ENCODE results near the gene NLRP1.

The NLRP1 gene

DNA sequence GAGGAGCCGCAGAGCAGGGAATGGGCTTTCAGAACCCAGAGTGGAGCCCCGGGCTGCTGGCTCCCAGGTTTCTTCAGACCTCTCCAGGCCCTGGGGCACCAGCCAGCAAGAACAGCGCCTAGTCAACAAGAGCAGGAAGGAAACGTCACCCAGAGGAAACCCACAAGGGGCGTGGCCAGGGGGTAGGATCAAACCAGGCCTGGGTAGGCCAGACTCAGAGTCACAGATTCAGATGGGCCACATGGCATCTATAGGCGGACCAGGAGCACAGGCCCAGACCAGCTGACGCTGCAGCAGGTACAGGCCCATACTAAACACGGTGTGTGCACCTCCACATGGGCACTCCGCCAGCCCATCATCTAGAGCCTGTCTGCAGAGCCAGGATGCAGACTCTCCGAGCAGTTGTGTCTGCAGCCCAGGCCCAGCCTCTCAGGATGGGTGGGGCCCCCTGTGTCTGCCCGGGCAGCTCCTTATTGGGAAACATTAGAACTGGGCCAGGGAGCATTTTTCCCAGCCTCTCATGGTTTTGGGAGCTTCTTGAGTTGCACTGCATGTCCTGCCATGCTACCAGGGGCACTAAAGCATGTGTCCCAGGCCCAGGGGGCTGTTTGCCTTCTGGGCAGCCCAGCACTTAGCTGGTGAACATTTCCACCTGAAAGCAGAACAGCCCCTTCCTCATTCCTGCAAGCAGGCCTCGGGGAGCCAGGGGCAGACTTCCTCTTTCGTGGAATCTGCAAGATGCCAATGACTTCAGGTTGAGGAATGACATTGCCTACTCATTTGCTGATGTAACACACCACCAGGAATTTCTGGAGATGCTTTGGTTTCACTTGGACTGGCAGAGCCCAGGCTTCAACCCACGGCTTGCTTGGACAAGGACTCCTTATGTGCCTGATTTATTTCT lies at the start of gene NLRP1:
Gene NLRP1 (minus strand): TSS at position 127 of the 904 bp plus-strand sequence. CDS start 552 bp downstream, outside the sequence.
- DNase-seq (ENCODE audit: low spot score), result no peak

DNA sequence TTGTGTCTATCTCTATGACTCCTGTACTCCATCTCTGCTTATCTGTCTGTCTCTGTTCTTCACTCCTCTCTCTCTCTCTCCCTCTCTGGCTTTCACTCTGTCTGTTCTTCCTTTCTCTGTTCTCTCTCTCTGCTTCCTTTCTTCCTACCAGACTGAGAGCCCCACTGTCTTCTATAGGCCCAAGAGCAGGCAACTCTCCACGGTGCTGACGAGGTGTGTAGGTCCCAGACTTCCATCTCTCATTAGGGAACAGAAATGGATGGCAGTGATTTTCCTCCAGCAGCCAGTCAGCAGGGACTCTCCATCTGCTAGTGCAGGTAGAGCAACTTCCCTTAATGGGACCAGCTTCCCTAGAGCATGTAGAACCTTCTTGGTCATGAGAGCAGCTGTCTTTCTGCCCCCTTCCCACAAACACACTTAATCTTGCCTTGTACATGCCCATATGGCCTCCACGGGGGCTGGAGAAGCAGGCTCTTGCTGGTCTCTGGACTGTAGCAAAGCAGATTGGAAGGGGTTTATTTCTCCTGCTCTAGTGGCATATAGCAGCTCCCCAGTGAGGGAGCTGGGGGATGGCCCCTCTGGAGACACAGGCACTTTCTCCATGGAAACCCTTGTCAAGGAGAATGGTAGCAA lies 47.8 kb upstream of the NLRP1 start:
- no peak for DNase-seq (ENCODE audit: low spot score)

DNA sequence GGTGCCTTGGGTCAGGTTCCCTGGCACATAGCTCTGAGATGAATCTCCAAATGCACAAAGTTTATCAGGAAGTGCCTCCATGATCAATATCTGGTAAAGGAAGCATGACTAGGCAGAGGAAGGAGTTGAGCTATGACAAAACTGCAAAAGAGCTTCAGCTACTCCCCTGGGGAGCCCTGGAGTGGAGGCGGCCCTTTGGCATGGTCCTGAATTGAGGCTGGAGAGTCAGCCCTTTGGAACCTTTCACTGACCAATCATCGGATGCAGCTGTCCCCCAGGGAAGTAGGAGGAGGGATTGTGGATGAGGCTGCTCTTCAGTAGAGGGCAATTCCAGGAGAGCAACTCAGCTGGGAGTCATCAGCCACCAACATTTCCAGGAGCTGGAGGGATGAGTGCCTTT lies 46.1 kb upstream of the NLRP1 start:
- DNase-seq (ENCODE audit: low spot score), result no peak

DNA sequence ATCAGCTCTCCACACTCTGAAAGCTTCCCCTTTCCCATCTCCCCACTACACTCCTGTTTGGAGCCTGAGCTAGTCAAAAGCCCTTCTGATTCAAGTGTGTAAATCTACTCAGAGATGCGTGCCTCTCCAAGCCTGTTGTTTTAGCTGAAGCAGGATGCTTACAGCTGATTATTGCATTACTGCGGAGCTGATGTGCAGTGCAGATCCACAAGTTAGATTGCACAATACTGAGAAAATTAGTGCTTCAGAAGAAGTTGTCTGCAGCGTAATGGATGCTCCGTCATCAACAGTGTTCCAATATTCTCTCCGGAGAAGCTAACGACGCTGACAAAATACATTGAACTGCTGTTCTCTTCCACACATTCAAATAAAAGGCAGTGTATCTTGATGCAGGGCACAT lies 44.8 kb upstream of the NLRP1 start:
- DNase-seq (ENCODE audit: low spot score), result no peak

DNA sequence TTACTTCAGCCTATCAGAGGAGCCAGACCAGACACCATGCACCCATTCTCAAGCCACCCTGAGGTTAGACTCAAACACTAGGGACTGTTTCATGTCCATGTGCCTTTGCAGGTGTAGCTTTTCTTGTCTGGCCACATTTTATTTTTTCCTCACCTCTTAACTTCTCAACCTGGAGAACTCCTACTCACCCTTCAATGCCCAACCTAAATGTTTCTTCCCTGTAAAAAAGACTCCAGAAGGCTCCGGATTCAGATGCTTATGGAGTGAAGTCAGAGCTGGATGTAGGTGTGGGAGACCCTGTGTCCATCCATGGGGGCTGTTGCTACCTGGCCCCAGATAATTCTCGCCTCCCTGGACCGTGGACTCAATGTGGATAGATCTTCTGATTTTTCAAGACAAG lies 44.0 kb upstream of the NLRP1 start:
- DNase-seq (ENCODE audit: low spot score), result no peak

DNA sequence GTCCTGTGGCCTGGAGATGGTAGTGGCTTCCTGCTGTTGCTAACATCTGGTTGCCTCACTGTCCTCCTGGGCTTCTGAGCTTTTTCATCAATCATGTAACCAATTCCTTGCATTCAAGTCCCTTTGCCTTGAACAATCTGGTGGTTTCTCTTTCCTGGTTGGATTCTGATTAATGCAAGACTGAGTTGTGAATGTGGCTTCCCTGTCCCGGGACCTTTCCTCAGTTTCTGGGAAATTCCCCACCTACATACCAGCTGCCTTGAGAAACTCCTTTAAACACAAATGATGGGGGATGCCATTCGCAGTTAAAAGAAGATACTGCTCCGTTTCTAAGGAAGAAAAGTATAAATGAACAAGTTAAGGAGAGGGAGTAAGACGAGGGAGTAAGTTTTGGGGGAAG lies 39.9 kb upstream of the NLRP1 start:
- DNase-seq (ENCODE audit: low spot score), result no peak

DNA sequence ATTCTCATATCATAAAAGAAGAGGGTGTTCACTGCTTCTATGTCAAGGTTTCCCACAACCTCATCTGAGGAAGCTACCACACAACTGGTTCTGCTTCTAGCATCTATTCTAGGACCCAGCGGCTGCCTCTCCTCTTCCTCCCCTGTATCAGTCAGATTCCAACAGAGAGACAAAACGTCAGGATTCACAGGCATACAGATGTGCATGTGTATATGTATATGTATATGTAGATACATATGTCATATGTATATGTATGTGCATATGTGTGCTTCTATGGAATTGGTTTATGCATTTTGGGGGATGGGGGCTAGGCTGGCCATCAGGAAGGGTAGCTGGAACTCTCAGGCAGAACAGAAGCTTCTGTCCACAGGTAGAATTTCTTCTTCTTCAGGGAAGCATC lies 37.4 kb upstream of the NLRP1 start:
- no peak for DNase-seq (ENCODE audit: low spot score)

DNA sequence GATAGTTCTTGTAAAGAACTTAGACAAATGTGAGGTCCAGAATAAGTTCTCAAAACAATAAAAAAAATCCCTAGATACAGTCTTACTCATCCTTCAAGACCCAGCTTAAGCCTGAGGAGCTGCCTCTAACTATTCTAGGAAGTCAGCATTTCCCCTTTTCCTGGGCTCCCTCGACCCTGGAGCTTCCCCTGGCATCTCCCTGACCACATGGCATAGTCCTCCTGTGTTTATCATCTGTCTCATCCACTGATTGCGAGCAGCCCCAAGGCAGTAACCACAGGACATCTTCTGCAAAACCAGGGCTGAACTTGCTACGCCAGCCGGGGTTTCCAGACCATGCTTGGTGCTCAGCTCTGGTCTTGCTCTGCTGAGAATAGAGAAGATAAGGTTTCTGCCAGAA lies 36.7 kb upstream of the NLRP1 start:
- no peak for DNase-seq (ENCODE audit: low spot score)

DNA sequence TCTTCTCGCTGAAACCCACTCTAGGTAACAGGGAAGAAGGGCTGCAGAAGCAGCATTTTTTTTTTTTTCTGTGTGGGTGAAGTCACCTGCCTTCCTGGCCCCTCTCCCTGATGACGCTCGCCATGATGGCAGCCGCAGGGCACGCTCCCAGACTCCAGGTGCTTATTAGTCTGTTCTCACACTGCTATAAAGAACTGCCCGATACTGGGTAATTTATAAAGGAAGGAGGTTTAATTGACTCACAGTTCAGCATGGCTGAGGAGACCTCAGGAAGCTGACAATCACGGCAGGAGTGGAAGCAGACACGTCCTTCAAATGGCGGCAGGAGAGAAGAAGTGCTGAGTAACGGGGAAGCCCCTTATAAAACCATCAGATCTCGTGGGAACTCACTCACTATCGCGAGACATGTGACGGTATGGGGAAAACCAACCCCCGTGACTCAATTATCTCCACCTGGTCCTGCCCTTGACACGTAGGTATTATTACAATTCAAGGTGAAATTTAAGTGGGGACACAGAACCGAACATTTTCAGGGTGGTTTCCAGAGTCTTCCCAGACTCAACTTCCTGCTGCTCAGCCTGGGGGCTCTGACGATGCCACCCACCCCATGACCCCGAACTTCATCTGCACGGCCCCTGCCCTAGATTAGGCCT lies 34.9 kb upstream of the NLRP1 start:
- peak; percentile 37 for DNase-seq (ENCODE audit: low spot score)

DNA sequence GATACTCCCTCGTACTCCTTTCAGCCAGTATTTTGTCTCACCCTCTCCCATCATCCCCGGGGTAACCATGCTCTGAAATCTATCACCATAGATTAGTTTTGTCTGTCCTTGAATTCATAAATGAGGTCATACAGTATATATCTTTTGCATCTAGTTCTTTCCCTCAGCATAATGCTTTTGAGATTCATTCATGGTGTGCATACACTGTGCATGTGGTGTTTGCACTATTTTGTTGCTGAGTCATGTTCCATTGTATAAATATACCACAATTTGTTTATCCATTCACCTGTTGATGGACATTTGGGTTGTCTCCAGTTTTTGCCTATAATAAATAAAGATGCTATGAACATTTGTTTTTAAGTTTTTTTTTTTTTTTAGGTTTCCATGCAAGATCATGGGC lies 34.2 kb upstream of the NLRP1 start:
- peak; percentile 4 for DNase-seq (ENCODE audit: low spot score)

DNA sequence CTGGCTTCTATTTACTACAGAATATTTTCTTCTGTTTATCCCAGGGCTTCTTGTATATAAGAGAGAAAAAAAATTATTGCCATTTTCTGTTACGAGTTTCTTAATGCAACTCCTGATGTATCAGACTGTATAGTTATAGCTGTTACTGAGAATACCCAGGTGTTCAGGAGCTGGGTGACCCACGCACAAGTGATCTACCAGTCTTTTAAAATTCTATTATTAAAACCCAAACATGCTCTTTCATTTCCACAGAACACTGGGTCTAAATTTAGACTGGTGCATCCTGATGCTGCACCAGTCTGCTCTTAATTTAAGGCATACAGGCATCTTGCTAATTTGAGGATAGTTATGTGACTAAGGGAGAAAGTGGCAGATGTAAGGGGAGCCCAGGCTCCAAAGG lies 31.2 kb upstream of the NLRP1 start:
- no peak for DNase-seq (ENCODE audit: low spot score)

DNA sequence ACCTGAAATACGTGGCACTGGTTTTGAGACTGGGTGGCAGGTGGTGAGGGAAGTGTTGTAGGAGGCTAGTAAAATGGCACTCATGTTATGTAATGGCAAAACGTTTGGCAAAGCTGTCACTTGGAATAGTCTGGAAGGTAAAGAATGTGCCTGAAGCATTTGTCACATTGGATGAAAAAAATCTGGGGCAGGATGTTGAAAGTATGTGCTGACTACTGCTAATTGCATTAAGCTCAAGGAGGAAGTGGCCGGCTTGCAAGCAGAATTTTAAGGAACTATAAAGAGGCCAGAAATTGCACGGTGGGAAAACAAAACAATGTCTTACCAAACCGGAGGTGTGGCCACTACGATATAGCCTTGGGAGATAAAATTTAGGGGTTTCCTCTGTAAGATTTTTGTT lies 26.6 kb upstream of the NLRP1 start:
- DNase-seq (ENCODE audit: low spot score), result no peak

DNA sequence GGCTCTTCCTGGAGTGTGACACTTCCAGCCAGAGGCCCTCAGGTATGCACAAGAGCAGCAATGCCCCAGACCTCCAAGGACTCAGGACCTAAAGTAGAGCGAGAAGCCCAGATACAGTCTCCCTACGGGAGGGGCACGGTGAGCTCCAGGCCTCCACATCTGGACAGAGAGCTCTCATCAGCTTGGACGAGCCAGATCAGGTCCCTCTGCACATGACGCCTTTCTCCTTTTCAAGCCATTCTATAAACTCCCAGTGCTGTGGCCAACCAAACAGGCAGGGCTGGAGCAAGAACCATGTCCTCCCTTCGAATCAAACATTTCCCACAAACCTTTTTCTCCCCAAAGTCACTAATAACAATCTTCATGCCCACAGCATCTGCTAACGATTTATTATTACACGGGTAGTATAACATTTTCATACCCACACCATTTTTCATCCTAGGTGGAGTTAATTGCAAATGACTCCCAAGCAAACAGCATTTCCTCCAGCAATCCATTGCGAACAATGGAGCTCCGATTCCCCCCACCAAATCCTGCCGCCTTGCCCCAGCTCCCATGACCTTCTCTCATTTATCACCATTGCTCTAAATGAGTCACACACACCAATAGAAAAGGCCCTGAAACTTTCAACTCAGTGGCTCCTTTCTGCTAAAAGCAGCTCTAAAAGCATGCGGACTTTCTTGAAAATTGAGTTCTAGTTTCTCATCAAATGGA lies 24.2 kb upstream of the NLRP1 start:
- no peak for DNase-seq (ENCODE audit: low spot score)

DNA sequence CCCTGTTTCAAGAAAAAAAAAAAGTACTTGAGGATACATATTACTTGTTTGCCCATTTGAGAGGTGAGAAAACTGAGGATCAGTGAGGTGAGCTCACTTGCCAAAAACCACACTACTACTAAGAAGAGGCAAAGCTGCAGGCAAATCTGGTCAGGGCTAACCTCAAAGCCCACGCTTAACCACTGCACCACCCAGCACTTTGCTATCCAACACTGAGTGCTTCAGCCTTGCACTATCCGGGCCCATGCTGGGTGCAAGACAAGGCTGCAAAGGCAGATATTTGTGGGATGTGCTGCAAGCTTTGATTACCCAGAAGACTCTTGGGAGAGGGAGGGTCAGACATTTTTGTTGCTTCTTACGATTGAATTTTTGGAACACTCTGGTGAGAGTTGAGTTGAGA lies 23.6 kb upstream of the NLRP1 start:
- no peak for DNase-seq (ENCODE audit: low spot score)

DNA sequence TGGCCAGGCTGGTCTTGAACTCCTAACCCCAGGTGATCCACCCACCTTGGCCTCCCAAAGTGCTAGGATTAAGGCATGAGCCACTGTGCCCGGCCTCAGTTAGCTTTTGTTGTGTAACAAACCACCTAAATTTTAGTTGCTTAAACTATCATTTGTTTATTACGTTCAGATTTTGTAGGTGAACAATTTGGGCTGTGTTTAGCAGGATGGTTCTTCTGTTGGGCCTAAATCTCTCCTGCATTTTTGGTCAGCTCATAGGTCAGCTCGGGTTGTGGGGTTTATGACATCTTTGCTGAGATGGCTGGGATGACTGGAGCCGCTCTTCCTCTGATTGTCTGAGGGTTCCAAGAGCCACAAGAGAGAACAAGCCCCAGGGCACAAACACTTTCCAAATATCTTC lies 21.1 kb upstream of the NLRP1 start:
- no peak for DNase-seq (ENCODE audit: low spot score)

DNA sequence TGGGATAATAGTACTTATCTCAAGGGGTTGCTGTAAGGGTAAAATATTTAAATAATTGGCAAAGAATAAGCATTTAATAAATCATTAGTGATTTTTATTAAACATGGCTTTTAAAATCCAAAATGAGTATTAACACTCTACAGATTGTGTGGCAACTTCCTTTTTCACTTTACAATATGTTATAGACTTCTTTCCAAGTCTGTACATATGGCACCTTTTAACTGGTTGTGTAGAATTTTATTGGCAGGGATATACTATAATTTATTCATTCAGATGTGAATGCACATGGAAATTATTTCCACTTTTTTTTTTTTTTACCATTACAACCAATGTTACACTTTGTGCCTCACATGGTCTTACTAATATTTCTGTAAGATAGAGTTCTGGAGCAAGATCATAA lies 15.7 kb upstream of the NLRP1 start:
- no peak for DNase-seq (ENCODE audit: low spot score)

DNA sequence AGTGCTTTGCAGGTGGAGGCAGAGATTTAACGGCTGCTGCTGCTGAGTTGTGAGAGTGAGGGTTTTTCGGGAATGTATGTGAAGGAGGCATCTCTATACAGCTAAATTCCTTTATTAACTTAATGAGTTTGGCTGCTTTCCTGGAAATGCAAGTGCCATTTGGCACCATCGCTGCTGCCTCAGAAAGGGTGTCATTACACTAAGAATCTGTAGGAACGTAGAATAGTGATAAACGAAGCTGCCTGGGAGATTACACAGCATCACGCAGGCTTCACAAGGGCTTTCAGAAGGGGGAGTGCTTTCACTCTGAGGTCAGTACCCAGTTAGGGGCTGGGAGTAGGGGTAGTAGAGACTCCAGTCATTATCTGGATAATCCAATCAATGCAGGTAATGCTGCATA lies 14.1 kb upstream of the NLRP1 start:
- no peak for DNase-seq (ENCODE audit: low spot score)

DNA sequence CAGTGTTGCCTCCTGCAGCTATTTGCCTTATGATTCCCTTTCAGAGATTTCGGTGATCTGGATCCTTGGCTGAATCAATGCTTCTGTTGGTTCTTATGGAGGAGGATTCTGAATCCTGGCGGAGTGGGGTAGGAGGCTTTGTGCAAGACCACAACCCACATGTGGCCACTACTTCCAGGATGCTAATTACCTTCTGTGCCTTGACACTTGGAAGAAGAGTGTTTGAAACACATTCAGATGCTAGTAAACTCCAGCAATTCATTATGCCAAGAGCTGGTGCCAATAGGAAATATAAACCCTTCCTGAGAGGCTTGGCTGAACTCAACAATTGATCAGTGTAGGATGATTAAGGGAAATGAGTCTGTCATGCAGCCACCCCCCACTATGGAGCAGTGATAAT lies 12.1 kb upstream of the NLRP1 start:
- DNase-seq (ENCODE audit: low spot score), result no peak

DNA sequence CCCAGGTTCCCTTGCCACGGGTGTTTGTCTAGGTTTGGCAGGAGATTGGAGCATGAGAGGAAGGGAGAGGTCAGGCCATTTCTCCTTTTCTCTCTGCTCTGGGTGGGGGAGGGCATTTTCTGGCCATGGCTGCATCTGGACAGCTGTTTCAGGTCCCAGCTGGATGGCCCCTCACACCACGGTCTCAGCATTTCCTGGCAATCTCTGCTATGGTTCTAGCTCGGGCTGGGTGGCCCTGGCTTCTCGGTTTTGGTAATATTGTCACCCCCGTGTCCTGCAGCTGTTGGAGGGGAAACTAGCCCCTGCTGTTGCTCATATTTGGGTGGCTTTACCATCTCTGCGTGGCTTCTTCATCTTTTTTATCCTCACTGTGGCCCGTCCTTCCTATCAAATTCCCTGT lies 11.5 kb upstream of the NLRP1 start:
- no peak for DNase-seq (ENCODE audit: low spot score)

DNA sequence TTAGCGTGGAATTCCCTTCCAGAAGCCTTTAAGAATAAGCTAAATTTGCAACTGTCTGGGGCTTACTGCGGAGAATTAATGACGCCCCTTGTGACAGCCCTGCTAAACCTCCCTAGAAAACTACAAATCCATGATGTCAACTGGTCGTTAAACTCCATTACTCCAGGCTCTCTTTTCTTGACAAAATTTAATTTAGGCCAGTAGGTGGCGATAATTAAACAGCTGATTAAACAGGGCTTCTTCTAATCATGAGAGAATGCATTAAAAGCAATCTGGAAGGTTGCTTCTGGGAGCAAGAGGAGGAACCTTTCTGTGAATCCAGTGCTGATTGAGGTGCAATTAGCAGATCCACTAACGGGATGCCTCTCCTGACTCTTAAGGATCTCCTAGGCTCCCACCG lies 8.1 kb upstream of the NLRP1 start:
- DNase-seq (ENCODE audit: low spot score), result no peak

DNA sequence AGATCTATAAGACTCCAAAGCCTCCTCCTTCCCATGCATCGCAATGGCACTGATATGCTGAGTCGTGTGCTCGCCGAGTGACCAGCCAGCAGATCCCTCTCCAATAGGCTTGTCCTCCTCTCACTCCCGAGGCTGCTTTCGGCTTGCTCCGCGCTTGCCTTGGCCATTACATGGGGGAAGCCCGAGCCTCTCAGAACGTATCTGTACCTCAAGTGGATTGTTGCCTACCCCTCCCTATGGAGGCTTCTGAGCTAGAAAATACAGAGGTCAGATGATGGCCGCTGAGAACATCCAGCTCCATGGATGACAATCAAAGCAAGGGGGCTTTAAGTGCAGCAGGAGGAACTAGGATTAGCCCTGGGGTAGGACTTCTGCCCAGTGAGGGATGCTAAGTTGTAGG lies 7.7 kb upstream of the NLRP1 start:
- no peak for DNase-seq (ENCODE audit: low spot score)

DNA sequence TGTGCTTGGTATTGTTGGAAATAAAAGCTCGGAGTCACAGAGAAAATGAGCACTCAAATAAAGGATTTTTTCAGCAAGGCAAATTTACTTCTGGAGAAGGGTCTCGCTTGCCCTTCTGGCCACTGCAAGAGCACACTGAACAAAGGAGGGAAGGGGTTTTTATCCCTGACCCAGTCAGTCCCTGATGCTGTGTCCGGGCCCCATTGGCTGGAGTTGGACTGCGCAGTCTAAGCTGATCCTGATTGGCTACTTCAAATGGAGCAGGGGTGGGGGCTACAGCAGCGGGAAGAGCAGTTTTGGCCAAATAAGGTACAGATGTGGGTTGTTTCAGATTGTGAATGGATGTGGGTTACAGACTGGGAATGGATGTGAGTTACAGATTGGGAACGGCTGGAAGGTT lies 4.3 kb upstream of the NLRP1 start:
- DNase-seq (ENCODE audit: low spot score), result no peak
